ENCODE measurements around the gene PAPOLG. TPM values are rescaled to one million over a fixed set of nuclear protein-coding genes. Genes with fewer than 3 reads are reported as not detected.

PAPOLG gene
- total and polyA plus RNA-seq, 2 of the 13 experiments (the other 11 are each of a cell fraction or from before 2014, with no cell fraction given), result 10.1 to 10.4 TPM

DNA sequence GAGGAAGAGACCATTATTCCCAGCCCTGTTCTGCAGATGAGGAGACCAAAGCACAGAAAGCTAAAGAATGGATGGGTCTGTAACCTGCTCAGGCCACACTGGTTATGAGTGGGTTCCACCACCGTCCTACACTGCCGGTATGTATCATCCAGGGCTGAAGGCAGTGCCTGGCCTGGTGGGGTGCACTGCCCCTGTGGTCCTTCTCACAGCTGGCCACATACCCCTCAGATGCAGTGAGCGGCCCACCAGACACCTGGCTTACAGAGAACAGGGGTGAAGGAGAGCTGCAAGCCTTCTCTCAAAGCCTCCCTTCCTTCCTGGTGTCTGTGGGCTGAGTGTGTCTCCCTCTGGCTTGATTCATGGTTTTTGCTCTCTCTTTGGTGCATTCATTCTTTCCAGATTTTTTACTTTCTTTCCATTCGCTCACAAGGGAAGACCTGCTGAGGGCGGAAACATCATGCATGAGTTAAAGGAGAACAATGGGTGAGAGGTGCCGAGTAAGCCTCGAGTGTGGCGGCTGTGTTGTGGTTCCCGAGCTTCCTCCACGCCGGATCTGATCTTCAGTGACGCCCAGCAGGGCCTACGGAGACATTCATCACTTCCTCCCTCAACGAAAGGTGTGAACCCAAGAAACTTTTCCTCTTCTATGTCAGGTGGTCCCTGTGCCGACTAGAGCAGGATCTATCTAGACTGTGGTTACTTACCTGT, 63.2 kb downstream of the PAPOLG start (continued):
- TF ChIP-seq NFKB2 (CRISPR knock-in tag; IDR thresholded peaks at IDR 0.05; ENCODE audit: borderline replicate concordance) (no peak), MTA3 (CRISPR knock-in tag; IDR thresholded peaks at IDR 0.05) (no peak), ZNF652 (CRISPR knock-in tag; IDR thresholded peaks at IDR 0.05; ENCODE audit: borderline replicate concordance, low read depth) (no peak)

- no peaks in the 10 kb centered on the region for H3K79me2 ChIP-seq (ENCODE audit: insufficient read depth, low read length)
- no peak for TF ChIP-seq XRCC5 (optimal IDR thresholded peaks at IDR 0.05; ENCODE audit: low read length)
- TF ChIP-seq HIVEP1 (CRISPR knock-in tag; IDR thresholded peaks at IDR 0.05), result no peak
- TF ChIP-seq, protein P1, sequence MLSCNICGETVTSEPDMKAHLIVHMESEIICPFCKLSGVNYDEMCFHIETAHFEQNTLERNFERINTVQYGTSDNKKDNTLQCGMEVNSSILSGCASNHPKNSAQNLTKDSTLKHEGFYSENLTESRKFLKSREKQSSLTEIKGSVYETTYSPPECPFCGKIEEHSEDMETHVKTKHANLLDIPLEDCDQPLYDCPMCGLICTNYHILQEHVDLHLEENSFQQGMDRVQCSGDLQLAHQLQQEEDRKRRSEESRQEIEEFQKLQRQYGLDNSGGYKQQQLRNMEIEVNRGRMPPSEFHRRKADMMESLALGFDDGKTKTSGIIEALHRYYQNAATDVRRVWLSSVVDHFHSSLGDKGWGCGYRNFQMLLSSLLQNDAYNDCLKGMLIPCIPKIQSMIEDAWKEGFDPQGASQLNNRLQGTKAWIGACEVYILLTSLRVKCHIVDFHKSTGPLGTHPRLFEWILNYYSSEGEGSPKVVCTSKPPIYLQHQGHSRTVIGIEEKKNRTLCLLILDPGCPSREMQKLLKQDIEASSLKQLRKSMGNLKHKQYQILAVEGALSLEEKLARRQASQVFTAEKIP (CRISPR knock-in tag; IDR thresholded peaks at IDR 0.05; ENCODE audit: borderline replicate concordance), result no peak
- TF ChIP-seq ZNF205 (CRISPR knock-in tag; IDR thresholded peaks at IDR 0.05), result no peak
- BruUV-seq (replicated peaks), result no TSS peak
- WGBS (ENCODE audit: low lambda C conversion rate), result 55% methylated on average over 13 of the region's 13 CpGs
- CTCF ChIA-PET (ENCODE audit: low intra/inter-chr PET ratio, low total read pairs), result no interaction called here
- no peaks in the 10 kb centered on the region for H4K20me1 ChIP-seq (ENCODE audit: insufficient read depth, low read length)
- in situ Hi-C loops (cut with HindIII; ENCODE audit: extremely low pct_ligation_motif_present, low pct_unique_long_range_greater_than_20kb) (no loop called here), intact Hi-C loops (cut with micrococcal nuclease; ENCODE audit: unreplicated experiment) (no loop called here)
- no peak overlapping the region for H3K4me2 ChIP-seq (ENCODE audit: low read depth, low read length)
- DNase-seq (ENCODE audit: low spot score) (no peak), FAIRE-seq (no peak), ATAC-seq (no peak)
- H3K4me1 ChIP-seq (ENCODE audit: insufficient read depth, low read length), result peaks cover 9% of the 10 kb centered on the region; the same call in 1 of the 2 replicates
- no peak overlapping the region for H2AFZ ChIP-seq (ENCODE audit: low read length)
- no peak overlapping the region for H3K9ac ChIP-seq (ENCODE audit: insufficient read depth, low read depth, low read length)
- no peak overlapping the region for H3K27ac ChIP-seq (ENCODE audit: extremely low read length, insufficient read depth, low read length)
- no peak overlapping the region for H3K4me3 ChIP-seq (replicated peaks in 1 of 3; ENCODE audit: insufficient read depth in 1 of 3, low read depth in 2 of 3, low read length in 3 of 3)
- H3K36me3 ChIP-seq (replicated peaks in 1 of 2; ENCODE audit: control insufficient read depth in 1 of 2, insufficient read depth in 2 of 2, low read length in 2 of 2), result no peaks in the 10 kb centered on the region
- POLR2A ChIA-PET, result no interaction called here
- H3K9me3 ChIP-seq (ENCODE audit: low read length), result no peaks in the 10 kb centered on the region
- peaks cover 0 to 41% of the 10 kb centered on the region in 2 experiments; a peak in 3 of 5 replicates for H3K27me3 ChIP-seq (ENCODE audit: control insufficient read depth in 1 of 2, insufficient read depth in 2 of 2, low read length in 2 of 2)
Observed at GRCh38 chr2:60819936-60820335, 63.9 kb downstream of the PAPOLG start.

Measured in HepG2 (cell line).